K562 (cell line): ENCODE results near the gene SHROOM3. TPM values are rescaled to one million over a fixed set of nuclear protein-coding genes. Genes with fewer than 3 reads are reported as not detected.

Experiments
- ATAC-seq: fragments of 200-7000 bp; cut with Tn5 transposase; 3 replicates; pipeline ENCODE4 v1.9.1; 2020; ENCODE audit warnings: moderate library complexity
- BruUV-seq: library from RNA; stranded (reverse); fragments of 400-500 nt; replicated peaks from 2 replicates; lab custom pipeline; 2021; lab: Mats Ljungman, UMichigan
- CTCF ChIA-PET: fragments of 300-600 bp; formaldehyde crosslinking; extraction: SDS; loops from one replicate; lab custom pipeline; 2021; ENCODE audit warnings: low intra/inter-chr PET ratio; lab: Yijun Ruan, JAX
- POLR2A ChIA-PET: fragments of 300-600, 350-650 bp; sonication (Branson Sonifier 250); formaldehyde crosslinking; extraction: SDS; loops from one replicate; lab custom pipeline; 2021; ENCODE audit warnings: antibody characterized with exemption, inconsistent platforms; lab: Yijun Ruan, JAX
- DNase-seq, 4 experiments: peaks; one replicate each; pipeline versions ENCODE4 v3.0.0 to v3.0.0-alpha.2; 2011 to 2018; ENCODE audit warnings: low spot score in 3 of 4, mixed read lengths in 3 of 4; ENCODE audit errors: extremely low read depth in 1 of 4
- FAIRE-seq: peaks from 2 replicates; lab custom pipeline; 2011; peaks lifted over from hg19 to GRCh38; lab: Jason Lieb, UNC
- H2AFZ ChIP-seq: 2 replicates; pipeline ENCODE4 v1.6.0; 2011; ENCODE audit warnings: low read depth, low read length, control low read depth, inconsistent platforms
- H3K27ac ChIP-seq: fragments of 200-600 bp; 3 replicates; pipeline ENCODE4 v1.8.0; 2011; ENCODE audit warnings: low read depth, mild to moderate bottlenecking, control low read depth, inconsistent platforms, low read length, moderate library complexity, mixed read lengths; ENCODE audit errors: extremely low read depth
- H3K27me3 ChIP-seq, 2 experiments: fragments of 300-600 bp in 1 of 2; 2 replicates in 1 of 2; 3 replicates in 1 of 2; pipeline versions ENCODE4 v1.6.0 to v1.8.0; 2011; ENCODE audit warnings: inconsistent platforms in 2 of 2, low read length in 2 of 2, mild to moderate bottlenecking in 1 of 2, mixed read lengths in 1 of 2, moderate library complexity in 1 of 2; ENCODE audit not compliant: control insufficient read depth in 2 of 2, insufficient read depth in 2 of 2
- H3K36me3 ChIP-seq: fragments of 300-600 bp; 3 replicates; pipeline ENCODE4 v1.8.0; 2011; ENCODE audit warnings: mild to moderate bottlenecking, low read length, inconsistent platforms; ENCODE audit not compliant: control insufficient read depth, insufficient read depth
- H3K4me1 ChIP-seq, 2 experiments: fragments of 200-600 bp in 1 of 2; replicated peaks in 1 of 2; 2 replicates in 1 of 2; 3 replicates in 1 of 2; pipeline versions ENCODE4 v1.5.1 to v1.8.0; 2011; ENCODE audit warnings: inconsistent platforms in 2 of 2, low read length in 2 of 2, mild to moderate bottlenecking in 1 of 2, mixed read lengths in 1 of 2, moderate library complexity in 1 of 2; ENCODE audit not compliant: control insufficient read depth in 2 of 2, insufficient read depth in 2 of 2
- H3K4me2 ChIP-seq: 2 replicates; pipeline ENCODE4 v1.6.1; 2011; ENCODE audit warnings: low read length, control low read depth, inconsistent platforms, mixed read lengths; ENCODE audit not compliant: insufficient read depth
- H3K4me3 ChIP-seq: fragments of 200-600 bp; sonication (generic), shearing (Covaris generic); 2 replicates; pipeline ENCODE4 v1.5.1; 2016; ENCODE audit warnings: control low read depth, inconsistent platforms
- H3K79me2 ChIP-seq: fragments of 200-600 bp; 3 replicates; pipeline ENCODE4 v1.8.0; 2011; ENCODE audit warnings: low read length, inconsistent platforms; ENCODE audit not compliant: control insufficient read depth, insufficient read depth
- H3K9ac ChIP-seq, 2 experiments: 2 replicates each; pipeline versions ENCODE4 v1.6.0 to v1.6.1; 2011; ENCODE audit warnings: low read depth in 2 of 2, low read length in 2 of 2, control low read depth in 1 of 2, inconsistent platforms in 1 of 2, mild to moderate bottlenecking in 1 of 2, mixed read lengths in 1 of 2; ENCODE audit not compliant: insufficient read depth in 1 of 2
- H3K9me1 ChIP-seq: one replicate; pipeline ENCODE4 v1.6.0; 2011; ENCODE audit warnings: inconsistent platforms, mild to moderate bottlenecking, low read length, moderate library complexity; ENCODE audit not compliant: control insufficient read depth, insufficient read depth
- H3K9me3 ChIP-seq: replicated peaks from 2 replicates; pipeline ENCODE4 v1.5.1; 2011; ENCODE audit warnings: low read depth, low read length, inconsistent platforms; ENCODE audit not compliant: control insufficient read depth, insufficient read depth
- H4K20me1 ChIP-seq: replicated peaks from 2 replicates; pipeline ENCODE4 v1.6.1; 2011; ENCODE audit warnings: low read length, inconsistent platforms, mixed read lengths; ENCODE audit not compliant: control insufficient read depth, insufficient read depth
- ASH1L ChIP-seq: fragments of 450-650 bp; IDR thresholded peaks from 2 replicates; pipeline ENCODE4 v1.6.1; 2018; ENCODE audit warnings: borderline replicate concordance, mild to moderate bottlenecking, low read depth; ENCODE audit not compliant: partially characterized antibody
- BRD9 ChIP-seq: fragments of 450-650 bp; IDR thresholded peaks from 2 replicates; pipeline ENCODE4 v1.6.1; 2018; ENCODE audit warnings: low read depth; ENCODE audit not compliant: partially characterized antibody
- HINFP ChIP-seq: fragments of 450-650 bp; conservative IDR thresholded peaks from 2 replicates; pipeline ENCODE4 v1.6.1; 2016; ENCODE audit warnings: missing genetic modification characterization, low read depth, mild to moderate bottlenecking, control low read depth, missing compliant biosample characterization
- HOXB6 ChIP-seq: fragments of 250-450 bp; sonication (Bioruptor Pico); IDR thresholded peaks from 2 replicates; pipeline ENCODE4 v1.5.1; 2022; ENCODE audit warnings: mild to moderate bottlenecking, borderline replicate concordance
- KLF1 ChIP-seq: fragments of 450-650 bp; IDR thresholded peaks from 2 replicates; pipeline ENCODE4 v1.6.1; 2016; ENCODE audit warnings: missing genetic modification characterization, missing compliant biosample characterization
- MXD1 ChIP-seq: fragments of 250-450 bp; sonication (Bioruptor Pico); IDR thresholded peaks from 2 replicates; pipeline ENCODE4 v1.8.0; 2021; ENCODE audit warnings: borderline replicate concordance, mild to moderate bottlenecking, moderate library complexity; ENCODE audit not compliant: poor library complexity, severe bottlenecking
- NR2F6 ChIP-seq: fragments of 450-650 bp; formaldehyde crosslinking; IDR thresholded peaks from 2 replicates; pipeline ENCODE4 v1.4.0; 2020; ENCODE audit warnings: mild to moderate bottlenecking
- PTBP1 ChIP-seq: fragments of 200-400 bp; formaldehyde crosslinking; IDR thresholded peaks from 2 replicates; pipeline ENCODE4 v1.6.1; 2017; ENCODE audit warnings: low read depth, low read length
- SRF ChIP-seq, 2 experiments: fragments of 250-450, 450-650 bp in 1 of 2; sonication (Bioruptor Pico) in 1 of 2; sonication (generic) in 1 of 2; formaldehyde crosslinking; IDR thresholded peaks; 2 replicates each; pipeline versions ENCODE4 v1.5.0 to v1.5.1; 2020 to 2022; ENCODE audit warnings: mild to moderate bottlenecking in 1 of 2, missing genetic modification reagents in 1 of 2
- TRIM25 ChIP-seq: fragments of 450-650 bp; IDR thresholded peaks from 2 replicates; pipeline ENCODE4 v1.7.0; 2016; ENCODE audit warnings: borderline replicate concordance
- TSHZ1 ChIP-seq: fragments of 250-450 bp; sonication (Bioruptor Pico); IDR thresholded peaks from 2 replicates; pipeline ENCODE4 v1.4.0; 2020; ENCODE audit warnings: mild to moderate bottlenecking, moderate library complexity
- ZBTB43 ChIP-seq: sonication (generic); formaldehyde crosslinking; IDR thresholded peaks from 2 replicates; pipeline ENCODE4 v1.8.0; 2023; ENCODE audit warnings: mild to moderate bottlenecking, missing genetic modification reagents
- ZFX ChIP-seq: sonication (generic); formaldehyde crosslinking; IDR thresholded peaks from 2 replicates; pipeline ENCODE4 v1.8.0; 2022; ENCODE audit warnings: mild to moderate bottlenecking, missing genetic modification reagents, moderate library complexity
- ZZZ3 ChIP-seq: fragments of 450-650 bp; IDR thresholded peaks from 2 replicates; pipeline ENCODE4 v1.6.1; 2016; ENCODE audit warnings: antibody characterized with exemption, mild to moderate bottlenecking, moderate library complexity
- WGBS: fragments of 100-300 bp; shearing (Covaris generic); methylation state at CpG from one replicate; pipeline ENCODE4 v1.1.6; 2016; ENCODE audit warnings: low coverage, mixed read lengths; ENCODE audit not compliant: insufficient coverage; ENCODE audit errors: missing lambda C conversion rate; 5-methylcytosine and 5-hydroxymethylcytosine counted together
- in situ Hi-C: fragments of 300-500 bp; cut with MboI; formaldehyde crosslinking; loops from 4 replicates; pipeline ENCODE4 v1.15.0; 2018; ENCODE audit warnings: inconsistent platforms, mixed read lengths
- intact Hi-C: fragments of 100-400 bp; cut with micrococcal nuclease; formaldehyde crosslinking; loops from 2 replicates; pipeline ENCODE4 v1.14.2; 2022
- polyA plus RNA-seq, 8 experiments: library from polyadenylated mRNA; depleted of rRNA in 4 of 8; stranded (reverse) in 5 of 8; unstranded in 3 of 8; fragments of >200 nt; fragmentation: Nextera tagmentation in 2 of 8; fragmentation: Illumina TruSeq in 1 of 8; extraction: Ambion mirVana in 2 of 8; extraction: Trizol in 1 of 8; gene quantifications; 2 replicates each; pipeline versions ENCODE4 v1.2.1 to v1.2.3, GENCODE V29; 2011 to 2014; ENCODE audit warnings: inconsistent platforms in 1 of 8, missing spikeins in 1 of 8
- total RNA-seq, 7 experiments: library from RNA; depleted of rRNA in 6 of 7; stranded (reverse); fragments of >200 nt in 6 of 7; fragmentation: Illumina TruSeq in 2 of 7; extraction: Trizol in 2 of 7; gene quantifications; 2 replicates each; pipeline versions ENCODE4 v1.2.1 to v1.2.3, GENCODE V29; 2011 to 2021; ENCODE audit warnings: low replicate concordance in 1 of 7

SHROOM3 gene
- total and polyA plus RNA-seq, 9 of the 15 experiments (the other 6 are each of a cell fraction or from before 2014, with no cell fraction given), result 0.01 to 0.07 TPM; not detected in 7

- no peaks in the 10 kb centered on the region for H3K4me1 ChIP-seq
- peaks cover 5 to 20% of the 10 kb centered on the region in 2 experiments; a peak in 4 of 5 replicates for H3K27me3 ChIP-seq
- no TSS peak for BruUV-seq
- FAIRE-seq (no peak), DNase-seq (no peak), ATAC-seq (no peak)
- POLR2A ChIA-PET, result no interaction called here
- H3K9me1 ChIP-seq, result no peaks in the 10 kb centered on the region
- H4K20me1 ChIP-seq, result no peaks in the 10 kb centered on the region
- H3K27ac ChIP-seq, result no peak overlapping the region
- in situ Hi-C loops, result no loop called here
- no peaks in the 10 kb centered on the region for H3K79me2 ChIP-seq
- intact Hi-C loops, result no loop called here
- no peaks in the 10 kb centered on the region for H3K9me3 ChIP-seq
- H2AFZ ChIP-seq, result no peak overlapping the region
- H3K36me3 ChIP-seq, result no peaks in the 10 kb centered on the region
- CTCF ChIA-PET, result no interaction called here
- H3K9ac ChIP-seq, result no peak overlapping the region
- 0% methylated on average over 1 of the region's 1 CpG for WGBS
- H3K4me2 ChIP-seq, result no peak overlapping the region
- no peak overlapping the region for H3K4me3 ChIP-seq
- TF ChIP-seq NR2F6 (CRISPR knock-in tag) (no peak), PTBP1 (no peak), BRD9 (no peak), ZZZ3 (no peak), MXD1 (CRISPR knock-in tag) (no peak), HOXB6 (CRISPR knock-in tag) (no peak), HINFP (tag) (no peak), TRIM25 (no peak), TSHZ1 (CRISPR knock-in tag) (no peak), ZBTB43 (CRISPR knock-in tag) (no peak), KLF1 (tag) (no peak), ZFX (CRISPR knock-in tag) (no peak), ASH1L (no peak), SRF (CRISPR knock-in tag; IDR thresholded peaks at IDR 0.05) (no peak)
Measured at GRCh38 chr4:76729980-76730379, 295.0 kb downstream of the SHROOM3 start.
